ENCODE data around the gene DHX35.

Gene DHX35

DNA sequence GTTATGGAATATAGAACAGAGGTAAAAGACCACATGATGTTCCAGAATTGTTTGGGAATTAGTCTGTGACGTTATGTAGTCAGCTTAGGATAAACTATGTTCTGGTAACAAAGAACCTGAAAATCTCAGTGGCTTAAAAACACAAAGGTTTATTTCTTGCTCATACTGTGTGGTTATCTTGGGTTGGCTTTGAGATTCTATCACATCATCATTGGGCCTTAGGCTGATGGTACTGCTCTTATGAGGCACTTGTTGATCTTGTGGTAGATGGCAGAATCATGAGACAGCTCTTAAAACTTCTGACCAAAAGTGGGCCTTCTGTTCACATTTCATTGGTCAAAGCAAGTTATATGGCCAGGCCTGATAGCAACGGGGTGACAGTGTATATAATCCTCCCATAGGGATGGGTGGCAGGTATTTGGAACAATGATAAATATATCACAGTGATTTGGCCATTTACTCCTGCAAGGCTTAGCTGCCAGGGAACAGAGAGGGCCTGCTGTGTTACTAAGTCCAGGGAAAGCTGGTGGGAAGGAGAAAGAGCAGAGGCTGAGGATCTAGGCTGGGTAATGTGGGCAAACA, 13.5 kb downstream of the DHX35 start:
- TF ChIP-seq, protein P1, sequence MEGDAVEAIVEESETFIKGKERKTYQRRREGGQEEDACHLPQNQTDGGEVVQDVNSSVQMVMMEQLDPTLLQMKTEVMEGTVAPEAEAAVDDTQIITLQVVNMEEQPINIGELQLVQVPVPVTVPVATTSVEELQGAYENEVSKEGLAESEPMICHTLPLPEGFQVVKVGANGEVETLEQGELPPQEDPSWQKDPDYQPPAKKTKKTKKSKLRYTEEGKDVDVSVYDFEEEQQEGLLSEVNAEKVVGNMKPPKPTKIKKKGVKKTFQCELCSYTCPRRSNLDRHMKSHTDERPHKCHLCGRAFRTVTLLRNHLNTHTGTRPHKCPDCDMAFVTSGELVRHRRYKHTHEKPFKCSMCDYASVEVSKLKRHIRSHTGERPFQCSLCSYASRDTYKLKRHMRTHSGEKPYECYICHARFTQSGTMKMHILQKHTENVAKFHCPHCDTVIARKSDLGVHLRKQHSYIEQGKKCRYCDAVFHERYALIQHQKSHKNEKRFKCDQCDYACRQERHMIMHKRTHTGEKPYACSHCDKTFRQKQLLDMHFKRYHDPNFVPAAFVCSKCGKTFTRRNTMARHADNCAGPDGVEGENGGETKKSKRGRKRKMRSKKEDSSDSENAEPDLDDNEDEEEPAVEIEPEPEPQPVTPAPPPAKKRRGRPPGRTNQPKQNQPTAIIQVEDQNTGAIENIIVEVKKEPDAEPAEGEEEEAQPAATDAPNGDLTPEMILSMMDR (IDR thresholded peaks at IDR 0.05; ENCODE audit: borderline replicate concordance, insufficient read depth, low read depth, low read length): no peak

DNA sequence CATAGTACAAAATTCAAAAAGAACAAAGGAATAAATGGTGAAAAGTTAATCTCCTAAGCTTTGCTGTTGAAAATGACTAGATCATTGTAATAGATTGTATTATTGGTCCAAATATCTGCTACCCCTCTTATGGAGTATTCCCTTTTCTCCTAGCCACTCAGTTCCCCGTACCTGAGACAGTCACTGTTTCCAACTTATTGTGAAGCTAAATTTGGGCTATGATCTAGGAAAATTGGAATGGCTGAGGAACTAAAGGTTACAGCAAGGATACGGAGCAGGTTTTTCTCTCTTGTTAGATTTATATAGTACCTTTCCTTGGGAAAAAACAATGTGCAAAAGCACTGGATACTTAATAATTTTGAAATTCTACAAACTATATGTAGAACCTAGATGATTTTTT, 17.3 kb downstream of the DHX35 start:
- TF ChIP-seq, protein P1 (IDR thresholded peaks at IDR 0.05; ENCODE audit: borderline replicate concordance, insufficient read depth, low read depth, low read length): no peak
- H3K4me3 ChIP-seq (ENCODE audit: low read depth, low read length): no peak overlapping the region

More for the DNA sequence above, 13.5 kb downstream of the DHX35 start:
- H3K4me3 ChIP-seq (ENCODE audit: low read depth, low read length): no peak overlapping the region

DNA sequence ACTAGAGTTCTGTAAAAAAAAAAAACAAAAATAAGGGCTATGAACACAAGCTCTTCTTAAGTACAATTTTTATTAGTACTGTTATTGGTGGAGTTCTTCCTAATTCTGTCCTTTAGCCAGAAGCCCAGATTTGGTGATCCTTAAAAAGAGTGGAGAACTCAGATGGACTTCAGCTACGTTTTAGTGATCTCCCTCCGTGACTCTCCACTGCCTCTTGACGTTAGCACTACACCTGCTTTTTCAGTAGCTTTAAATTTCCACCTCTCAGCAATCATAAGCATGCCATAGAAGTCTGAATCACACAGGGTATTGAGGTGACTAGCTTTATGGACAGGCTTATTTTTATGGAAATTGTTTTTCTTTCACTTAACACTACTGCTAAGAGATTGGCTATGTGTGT, 17.7 kb downstream of the DHX35 start:
- TF ChIP-seq, protein P1 (IDR thresholded peaks at IDR 0.05; ENCODE audit: borderline replicate concordance, insufficient read depth, low read depth, low read length): no peak
- no peak overlapping the region for H3K4me3 ChIP-seq (ENCODE audit: low read depth, low read length)

DNA sequence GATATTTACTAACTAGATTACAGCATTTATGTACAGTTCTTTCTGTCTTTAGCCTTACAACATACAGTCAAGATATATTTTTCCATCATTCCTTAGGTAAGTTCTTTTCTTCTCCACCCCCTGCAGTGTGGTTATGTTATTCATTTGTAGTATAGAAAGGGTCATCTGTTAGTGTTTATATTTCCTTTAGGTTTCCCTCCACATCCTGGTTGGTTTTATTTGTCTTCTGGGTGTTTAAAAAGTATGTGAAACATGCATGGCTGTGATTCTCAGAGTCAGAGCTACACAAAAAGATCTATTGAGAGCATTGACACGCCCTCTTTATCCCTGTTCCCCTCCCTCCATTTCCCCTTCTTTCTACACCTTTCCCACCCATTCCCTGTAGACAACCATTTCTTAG, 20.1 kb downstream of the DHX35 start:
- TF ChIP-seq, protein P1 (IDR thresholded peaks at IDR 0.05; ENCODE audit: borderline replicate concordance, insufficient read depth, low read depth, low read length): no peak
- H3K4me3 ChIP-seq (ENCODE audit: low read depth, low read length): no peak overlapping the region

DNA sequence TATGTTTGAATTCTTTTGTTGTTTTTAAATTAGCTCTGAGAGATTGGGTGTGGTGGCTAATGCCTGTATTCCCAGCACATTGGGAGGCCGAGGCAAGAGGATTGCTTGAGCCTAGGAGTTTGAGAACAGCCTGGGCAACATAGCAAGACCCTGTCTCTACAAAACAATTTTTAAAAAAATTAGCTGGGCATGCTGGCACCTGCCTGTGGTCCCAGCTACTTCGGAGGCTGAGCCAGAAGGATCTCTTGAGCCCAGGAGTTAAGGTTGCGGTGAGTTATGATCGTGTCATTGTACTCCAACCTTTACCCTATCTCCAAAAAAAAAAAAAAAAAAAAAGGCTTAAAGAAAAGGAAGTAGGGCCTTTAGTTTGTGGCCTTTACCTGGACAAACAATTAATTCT, 22.9 kb downstream of the DHX35 start:
- TF ChIP-seq, protein P1 (IDR thresholded peaks at IDR 0.05; ENCODE audit: borderline replicate concordance, insufficient read depth, low read depth, low read length): no peak
- no peak overlapping the region for H3K4me3 ChIP-seq (ENCODE audit: low read depth, low read length)

DNA sequence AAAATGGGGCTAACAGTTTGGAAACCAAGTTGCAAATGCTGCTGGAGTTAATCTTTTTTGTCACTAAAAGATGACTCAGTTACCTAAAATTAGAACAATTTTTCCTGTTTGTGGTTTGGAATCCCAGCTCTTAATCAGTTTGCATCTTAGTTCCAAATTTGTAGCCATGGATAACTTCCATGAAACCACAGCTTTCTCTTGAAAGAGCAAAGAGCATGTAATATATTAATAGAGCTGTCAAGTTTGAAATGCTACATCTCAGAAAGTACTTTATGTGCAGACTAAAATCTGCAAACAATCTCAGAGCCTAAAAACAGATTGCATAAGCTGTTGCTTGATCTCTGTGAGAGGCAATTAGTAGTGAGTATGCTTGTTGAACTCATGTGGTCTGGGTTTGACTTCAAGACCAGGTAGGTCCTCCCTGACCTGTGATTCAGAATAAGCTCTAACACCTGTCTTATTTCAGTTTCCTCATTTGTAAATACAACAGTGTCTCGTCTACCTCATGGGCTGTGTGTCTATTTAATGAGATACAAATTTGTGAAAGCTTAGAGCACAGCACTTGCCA, 23.5 kb downstream of the DHX35 start:
- no peak overlapping the region for H3K4me3 ChIP-seq (ENCODE audit: low read depth, low read length)
- TF ChIP-seq, protein P1 (IDR thresholded peaks at IDR 0.05; ENCODE audit: borderline replicate concordance, insufficient read depth, low read depth, low read length): no peak

DNA sequence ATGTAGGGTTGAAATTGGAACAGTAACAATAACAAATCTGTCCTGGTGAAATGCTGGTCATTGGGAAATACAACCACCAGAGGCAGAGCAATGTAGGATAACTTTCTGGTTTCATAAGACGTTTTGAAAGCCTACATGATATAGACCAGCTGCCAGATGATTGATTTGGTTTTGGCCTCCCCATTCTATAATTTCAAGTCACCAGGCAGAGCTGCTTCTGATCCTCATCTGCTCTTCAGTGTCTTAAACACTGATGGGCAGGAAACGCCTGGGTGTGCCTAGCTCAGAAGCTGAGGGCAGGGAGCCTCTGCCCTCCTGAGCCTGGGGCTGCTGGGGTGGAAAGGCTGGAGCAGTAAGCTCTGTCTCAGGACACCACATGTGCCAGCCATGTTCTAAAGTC, 24.5 kb downstream of the DHX35 start:
- TF ChIP-seq, protein P1 (IDR thresholded peaks at IDR 0.05; ENCODE audit: borderline replicate concordance, insufficient read depth, low read depth, low read length): no peak

More for the DNA sequence above, 24.5 kb downstream of the DHX35 start:
- H3K4me3 ChIP-seq (ENCODE audit: low read depth, low read length): no peak overlapping the region
